B cell (primary cell): Measurements from ENCODE around the gene ENTREP3. TPM values are rescaled to one million over a fixed set of nuclear protein-coding genes. Genes with fewer than 3 reads are reported as not detected.

Experiments used
- ATAC-seq: fragments of 200-7000 bp; cut with Tn5 transposase; one replicate; pipeline ENCODE4 v1.10.0; 2021; ENCODE audit warnings: low read depth, mild to moderate bottlenecking, moderate number of reproducible peaks, moderate library complexity
- CTCF ChIA-PET: fragments of 350-600 bp; sonication (Branson Sonifier 250); formaldehyde crosslinking; loops from one replicate; lab custom pipeline; 2021; ENCODE audit warnings: antibody characterized with exemption, inconsistent platforms; lab: Charles Lee
- POLR2A ChIA-PET: fragments of 350-600 bp; sonication (Branson Sonifier 250); formaldehyde crosslinking; loops from one replicate; lab custom pipeline; 2021; ENCODE audit warnings: antibody characterized with exemption; lab: Charles Lee
- DNase-seq: peaks from one replicate; pipeline ENCODE4 v3.0.0; 2013
- H2AFZ ChIP-seq: 2 replicates; pipeline ENCODE4 v1.6.1; 2012; ENCODE audit warnings: mild to moderate bottlenecking, low read depth, low read length; ENCODE audit not compliant: insufficient read depth, poor library complexity, severe bottlenecking
- H3K27ac ChIP-seq, 2 donors: 1 replicate in 1 of 2; 2 replicates in 1 of 2; pipeline ENCODE4 v1.5.1; 2012 to 2013; ENCODE audit warnings: low read length in 2 of 2, mild to moderate bottlenecking in 2 of 2, moderate library complexity in 1 of 2
- H3K27me3 ChIP-seq, 4 experiments: fragments of 200-600 bp in 1 of 4; sonication (generic) in 1 of 4; replicated peaks in 1 of 4; 1 replicate in 2 of 4; 2 replicates in 2 of 4; pipeline versions ENCODE4 v1.6.1 to v1.7.0; 2013 to 2016; ENCODE audit warnings: low read length in 3 of 4, mild to moderate bottlenecking in 2 of 4, mixed read lengths in 1 of 4, moderate library complexity in 1 of 4; ENCODE audit not compliant: insufficient read depth in 4 of 4, control insufficient read depth in 3 of 4; ENCODE audit errors: control extremely low read depth in 1 of 4
- H3K36me3 ChIP-seq, 2 experiments: replicated peaks in 1 of 2; 1 replicate in 1 of 2; 2 replicates in 1 of 2; pipeline versions ENCODE4 v1.6.1 to v1.7.1; 2013; ENCODE audit warnings: low read length in 1 of 2; ENCODE audit not compliant: insufficient read depth in 2 of 2, control insufficient read depth in 1 of 2; ENCODE audit errors: control extremely low read depth in 1 of 2, extremely low read depth in 1 of 2
- H3K4me1 ChIP-seq, 2 donors: fragments of 200-600 bp in 1 of 2; sonication (generic) in 1 of 2; 1 replicate in 1 of 2; 2 replicates in 1 of 2; pipeline versions ENCODE4 v1.5.1 to v1.6.1; 2013 to 2017; ENCODE audit warnings: low read length in 2 of 2; ENCODE audit not compliant: control insufficient read depth in 2 of 2, insufficient read depth in 2 of 2
- H3K4me2 ChIP-seq: replicated peaks from 2 replicates; pipeline ENCODE3; 2012; ENCODE audit warnings: mild to moderate bottlenecking, low read depth, low read length; ENCODE audit not compliant: poor library complexity, severe bottlenecking
- H3K4me3 ChIP-seq, 5 experiments: fragments of 200-600 bp in 1 of 5; sonication (generic) in 1 of 5; 1 replicate in 3 of 5; 2 replicates in 2 of 5; pipeline versions ENCODE4 v1.5.1 to v1.7.0; 2011 to 2016; ENCODE audit warnings: low read length in 4 of 5, mild to moderate bottlenecking in 4 of 5, low read depth in 2 of 5, control low read depth in 1 of 5, moderate library complexity in 1 of 5; ENCODE audit not compliant: insufficient read depth in 1 of 5; ENCODE audit errors: control extremely low read depth in 1 of 5, extremely low read depth in 1 of 5
- H3K79me2 ChIP-seq: fragments of 200-600 bp; sonication (generic); one replicate; pipeline ENCODE4 v1.6.0; 2016; ENCODE audit warnings: low read length; ENCODE audit not compliant: control insufficient read depth, insufficient read depth
- H3K9ac ChIP-seq: fragments of 200-600 bp; sonication (generic); 2 replicates; pipeline ENCODE4 v1.6.1; 2017; ENCODE audit warnings: mild to moderate bottlenecking, low read length, moderate library complexity
- H3K9me3 ChIP-seq, 3 donors: one replicate each; pipeline versions ENCODE4 v1.6.1 to v1.7.1; 2013; ENCODE audit warnings: low read length in 2 of 3; ENCODE audit not compliant: control insufficient read depth in 2 of 3, insufficient read depth in 1 of 3; ENCODE audit errors: control extremely low read depth in 1 of 3
- H4K20me1 ChIP-seq: 2 replicates; pipeline ENCODE4 v1.6.0; 2012; ENCODE audit warnings: mild to moderate bottlenecking, low read length; ENCODE audit not compliant: insufficient read depth, control insufficient read depth, poor library complexity, severe bottlenecking
- H3K27ac Mint-ChIP-seq: one replicate; pipeline ENCODE4 v1.8.0; 2021; ENCODE audit warnings: mixed read lengths
- H3K27me3 Mint-ChIP-seq: one replicate; pipeline ENCODE4 v1.8.0; 2021; ENCODE audit warnings: mixed read lengths
- H3K4me1 Mint-ChIP-seq: one replicate; pipeline ENCODE4 v1.8.0; 2021; ENCODE audit warnings: mixed read lengths
- H3K4me3 Mint-ChIP-seq: one replicate; pipeline ENCODE4 v1.8.0; 2021; ENCODE audit warnings: mixed read lengths
- H3K9me3 Mint-ChIP-seq: one replicate; pipeline ENCODE4 v1.8.0; 2022; ENCODE audit warnings: mixed read lengths; ENCODE audit not compliant: insufficient read depth
- CTCF ChIP-seq: fragments of 200-600 bp; IDR thresholded peaks from one replicate; pipeline ENCODE4 v1.8.0; 2022; ENCODE audit warnings: antibody characterized with exemption, mild to moderate bottlenecking
- EZH2 ChIP-seq: IDR thresholded peaks from 2 replicates; pipeline ENCODE4 v1.6.1; 2012; ENCODE audit warnings: borderline replicate concordance, low read depth, mild to moderate bottlenecking, moderate library complexity, low read length; ENCODE audit not compliant: insufficient read depth, poor library complexity, severe bottlenecking
- WGBS: methylation state at CpG from one replicate; pipeline ENCODE4 v1.1.5; 2013; ENCODE audit warnings: missing lambda C conversion rate; ENCODE audit not compliant: insufficient coverage; 5-methylcytosine and 5-hydroxymethylcytosine counted together
- intact Hi-C: fragments of 100-400 bp; cut with micrococcal nuclease; formaldehyde crosslinking; loops from one replicate; pipeline ENCODE4 v1.10.0; 2022
- polyA plus RNA-seq: library from polyadenylated mRNA; depleted of rRNA; stranded (reverse); fragments of >200 nt; gene quantifications from 2 replicates; pipeline ENCODE4 v1.2.3, GENCODE V29; 2012
- total RNA-seq, 2 donors: library from RNA; stranded (reverse); fragments of 120-200 nt in 1 of 2; gene quantifications; 1 replicate in 1 of 2; 2 replicates in 1 of 2; pipeline versions ENCODE4 v1.2.3 to v1.2.4, GENCODE V29; 2013 to 2022

ENTREP3 gene
- total and polyA plus RNA-seq, 2 donors (not counting 1 experiment from before 2014, with no cell fraction given), result 7.6 to 15.2 TPM

DNA sequence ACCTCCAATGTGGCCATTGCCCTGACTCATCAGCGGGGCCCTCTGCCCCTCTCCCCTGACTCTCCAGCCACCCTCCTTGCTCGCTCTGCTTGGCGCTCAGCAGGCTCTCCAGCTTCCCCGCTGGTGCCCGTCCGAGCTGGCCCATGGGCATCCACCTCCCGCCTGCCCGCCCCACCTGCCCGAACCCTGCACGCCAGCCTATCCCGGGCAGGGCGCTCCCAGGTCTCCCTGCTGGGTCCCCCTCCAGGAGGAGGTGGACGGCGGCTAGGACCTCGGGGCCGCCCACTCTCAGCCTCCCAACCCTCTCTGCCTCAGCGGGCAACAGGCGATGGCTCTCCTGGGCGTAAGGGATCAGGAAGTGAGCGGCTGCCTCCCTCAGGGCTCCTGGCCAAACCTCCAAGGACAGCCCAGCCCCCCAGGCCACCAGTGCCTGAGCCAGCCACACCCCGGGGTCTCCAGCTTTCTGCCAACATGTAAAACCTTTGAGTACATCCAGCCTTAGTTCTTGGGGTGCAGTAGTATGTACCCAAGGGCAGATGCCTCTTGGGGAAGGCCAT is 32.8 kb upstream of the ENTREP3 start:
- ATAC-seq (no peak), DNase-seq (no peak)
- peaks cover 5% of the 10 kb centered on the region for H3K27me3 Mint-ChIP-seq

DNA sequence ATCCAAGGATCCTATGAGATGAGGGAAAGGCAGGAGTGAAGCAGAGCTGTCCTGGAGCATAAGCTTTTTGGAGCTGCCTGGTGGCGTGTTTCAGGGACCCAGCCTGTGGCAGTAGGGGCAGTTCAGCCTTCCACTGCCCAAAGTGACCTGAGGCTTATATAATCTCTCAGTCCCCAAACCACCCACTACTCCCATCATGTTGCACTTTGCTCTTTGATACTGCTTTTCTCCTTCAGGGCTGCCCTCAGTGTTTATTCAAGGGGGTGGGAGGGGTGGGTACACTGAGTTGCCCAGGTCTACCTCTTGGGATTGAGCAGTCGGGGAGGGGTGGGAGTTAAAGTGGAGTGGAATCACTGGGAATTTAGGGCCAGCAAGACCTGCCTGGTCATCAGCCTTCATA is 31.3 kb upstream of the ENTREP3 start:
- Histone ChIP-seq H3K79me2 (no peaks in the 10 kb centered on the region), H3K4me1 (no peaks in the 10 kb centered on the region), H3K4me3 (no peak overlapping the region), H3K36me3 (no peaks in the 10 kb centered on the region), H3K27ac (no peak overlapping the region), H3K4me2 (no peak overlapping the region), H2AFZ (no peak overlapping the region), H3K9me3 (no peaks in the 10 kb centered on the region), H3K27me3 (no peaks in the 10 kb centered on the region), H4K20me1 (no peaks in the 10 kb centered on the region), H3K9ac (no peak overlapping the region)
- no peaks in the 10 kb centered on the region for H3K4me1 Mint-ChIP-seq
- no peak for DNase-seq
- WGBS, result 94% methylated on average over 1 of the region's 2 CpGs
- no peak overlapping the region for H3K27ac Mint-ChIP-seq
- ATAC-seq, result no peak
- intact Hi-C loops, result no loop called here
- no peak overlapping the region for H3K4me3 Mint-ChIP-seq
- no peaks in the 10 kb centered on the region for H3K9me3 Mint-ChIP-seq
- ChIA-PET CTCF (no interaction called here), POLR2A (no interaction called here)
- TF ChIP-seq EZH2 (no peak), CTCF (no peak)
- H3K27me3 Mint-ChIP-seq, result peaks cover 3% of the 10 kb centered on the region

More for the DNA sequence above, 32.8 kb upstream of the ENTREP3 start:
- intact Hi-C loops, result no loop called here
- Histone ChIP-seq H3K36me3 (no peaks in the 10 kb centered on the region), H3K9ac (no peak overlapping the region), H3K9me3 (no peaks in the 10 kb centered on the region), H3K27me3 (no peaks in the 10 kb centered on the region), H3K4me1 (no peaks in the 10 kb centered on the region), H4K20me1 (no peaks in the 10 kb centered on the region), H3K27ac (no peak overlapping the region), H3K79me2 (no peaks in the 10 kb centered on the region), H2AFZ (no peak overlapping the region), H3K4me3 (no peak overlapping the region), H3K4me2 (no peak overlapping the region)
- CTCF ChIA-PET, result no interaction called here
- Mint-ChIP-seq H3K4me1 (no peaks in the 10 kb centered on the region), H3K9me3 (no peaks in the 10 kb centered on the region), H3K27ac (no peak overlapping the region), H3K4me3 (no peak overlapping the region)
- 95% methylated on average over 21 of the region's 21 CpGs for WGBS
- TF ChIP-seq EZH2 (no peak), CTCF (no peak)
- POLR2A ChIA-PET, result no interaction called here
